B cell (primary cell): Measurements from ENCODE around the gene STXBP6. TPM values are rescaled to one million over a fixed set of nuclear protein-coding genes. Genes with fewer than 3 reads are reported as not detected.

Experiments used
- ATAC-seq: fragments of 200-7000 bp; cut with Tn5 transposase; one replicate; pipeline ENCODE4 v1.10.0; 2021; ENCODE audit warnings: low read depth, mild to moderate bottlenecking, moderate number of reproducible peaks, moderate library complexity
- CTCF ChIA-PET: fragments of 350-600 bp; sonication (Branson Sonifier 250); formaldehyde crosslinking; loops from one replicate; lab custom pipeline; 2021; ENCODE audit warnings: antibody characterized with exemption, inconsistent platforms; lab: Charles Lee
- POLR2A ChIA-PET: fragments of 350-600 bp; sonication (Branson Sonifier 250); formaldehyde crosslinking; loops from one replicate; lab custom pipeline; 2021; ENCODE audit warnings: antibody characterized with exemption; lab: Charles Lee
- DNase-seq: peaks from one replicate; pipeline ENCODE4 v3.0.0; 2013
- H2AFZ ChIP-seq: 2 replicates; pipeline ENCODE4 v1.6.1; 2012; ENCODE audit warnings: mild to moderate bottlenecking, low read depth, low read length; ENCODE audit not compliant: insufficient read depth, poor library complexity, severe bottlenecking
- H3K27ac ChIP-seq, 2 donors: 1 replicate in 1 of 2; 2 replicates in 1 of 2; pipeline ENCODE4 v1.5.1; 2012 to 2013; ENCODE audit warnings: low read length in 2 of 2, mild to moderate bottlenecking in 2 of 2, moderate library complexity in 1 of 2
- H3K27me3 ChIP-seq, 4 experiments: fragments of 200-600 bp in 1 of 4; sonication (generic) in 1 of 4; replicated peaks in 1 of 4; 1 replicate in 2 of 4; 2 replicates in 2 of 4; pipeline versions ENCODE4 v1.6.1 to v1.7.0; 2013 to 2016; ENCODE audit warnings: low read length in 3 of 4, mild to moderate bottlenecking in 2 of 4, mixed read lengths in 1 of 4, moderate library complexity in 1 of 4; ENCODE audit not compliant: insufficient read depth in 4 of 4, control insufficient read depth in 3 of 4; ENCODE audit errors: control extremely low read depth in 1 of 4
- H3K36me3 ChIP-seq, 2 experiments: replicated peaks in 1 of 2; 1 replicate in 1 of 2; 2 replicates in 1 of 2; pipeline versions ENCODE4 v1.6.1 to v1.7.1; 2013; ENCODE audit warnings: low read length in 1 of 2; ENCODE audit not compliant: insufficient read depth in 2 of 2, control insufficient read depth in 1 of 2; ENCODE audit errors: control extremely low read depth in 1 of 2, extremely low read depth in 1 of 2
- H3K4me1 ChIP-seq, 2 donors: fragments of 200-600 bp in 1 of 2; sonication (generic) in 1 of 2; 1 replicate in 1 of 2; 2 replicates in 1 of 2; pipeline versions ENCODE4 v1.5.1 to v1.6.1; 2013 to 2017; ENCODE audit warnings: low read length in 2 of 2; ENCODE audit not compliant: control insufficient read depth in 2 of 2, insufficient read depth in 2 of 2
- H3K4me2 ChIP-seq: replicated peaks from 2 replicates; pipeline ENCODE3; 2012; ENCODE audit warnings: mild to moderate bottlenecking, low read depth, low read length; ENCODE audit not compliant: poor library complexity, severe bottlenecking
- H3K4me3 ChIP-seq, 5 experiments: fragments of 200-600 bp in 1 of 5; sonication (generic) in 1 of 5; 1 replicate in 3 of 5; 2 replicates in 2 of 5; pipeline versions ENCODE4 v1.5.1 to v1.7.0; 2011 to 2016; ENCODE audit warnings: low read length in 4 of 5, mild to moderate bottlenecking in 4 of 5, low read depth in 2 of 5, control low read depth in 1 of 5, moderate library complexity in 1 of 5; ENCODE audit not compliant: insufficient read depth in 1 of 5; ENCODE audit errors: control extremely low read depth in 1 of 5, extremely low read depth in 1 of 5
- H3K79me2 ChIP-seq: fragments of 200-600 bp; sonication (generic); one replicate; pipeline ENCODE4 v1.6.0; 2016; ENCODE audit warnings: low read length; ENCODE audit not compliant: control insufficient read depth, insufficient read depth
- H3K9ac ChIP-seq: fragments of 200-600 bp; sonication (generic); 2 replicates; pipeline ENCODE4 v1.6.1; 2017; ENCODE audit warnings: mild to moderate bottlenecking, low read length, moderate library complexity
- H3K9me3 ChIP-seq, 3 donors: one replicate each; pipeline versions ENCODE4 v1.6.1 to v1.7.1; 2013; ENCODE audit warnings: low read length in 2 of 3; ENCODE audit not compliant: control insufficient read depth in 2 of 3, insufficient read depth in 1 of 3; ENCODE audit errors: control extremely low read depth in 1 of 3
- H4K20me1 ChIP-seq: 2 replicates; pipeline ENCODE4 v1.6.0; 2012; ENCODE audit warnings: mild to moderate bottlenecking, low read length; ENCODE audit not compliant: insufficient read depth, control insufficient read depth, poor library complexity, severe bottlenecking
- H3K27ac Mint-ChIP-seq: one replicate; pipeline ENCODE4 v1.8.0; 2021; ENCODE audit warnings: mixed read lengths
- H3K27me3 Mint-ChIP-seq: one replicate; pipeline ENCODE4 v1.8.0; 2021; ENCODE audit warnings: mixed read lengths
- H3K4me1 Mint-ChIP-seq: one replicate; pipeline ENCODE4 v1.8.0; 2021; ENCODE audit warnings: mixed read lengths
- H3K4me3 Mint-ChIP-seq: one replicate; pipeline ENCODE4 v1.8.0; 2021; ENCODE audit warnings: mixed read lengths
- H3K9me3 Mint-ChIP-seq: one replicate; pipeline ENCODE4 v1.8.0; 2022; ENCODE audit warnings: mixed read lengths; ENCODE audit not compliant: insufficient read depth
- EZH2 ChIP-seq: IDR thresholded peaks from 2 replicates; pipeline ENCODE4 v1.6.1; 2012; ENCODE audit warnings: borderline replicate concordance, low read depth, mild to moderate bottlenecking, moderate library complexity, low read length; ENCODE audit not compliant: insufficient read depth, poor library complexity, severe bottlenecking
- WGBS: methylation state at CpG from one replicate; pipeline ENCODE4 v1.1.5; 2013; ENCODE audit warnings: missing lambda C conversion rate; ENCODE audit not compliant: insufficient coverage; 5-methylcytosine and 5-hydroxymethylcytosine counted together
- intact Hi-C: fragments of 100-400 bp; cut with micrococcal nuclease; formaldehyde crosslinking; loops from one replicate; pipeline ENCODE4 v1.10.0; 2022
- polyA plus RNA-seq: library from polyadenylated mRNA; depleted of rRNA; stranded (reverse); fragments of >200 nt; gene quantifications from 2 replicates; pipeline ENCODE4 v1.2.3, GENCODE V29; 2012
- total RNA-seq, 2 donors: library from RNA; stranded (reverse); fragments of 120-200 nt in 1 of 2; gene quantifications; 1 replicate in 1 of 2; 2 replicates in 1 of 2; pipeline versions ENCODE4 v1.2.3 to v1.2.4, GENCODE V29; 2013 to 2022
- TF ChIP-seq, protein P1 (sequence below): fragments of 200-600 bp; IDR thresholded peaks from one replicate; pipeline ENCODE4 v1.8.0; 2022; ENCODE audit warnings: antibody characterized with exemption, mild to moderate bottlenecking

STXBP6 gene
- total and polyA plus RNA-seq, 2 donors (not counting 1 experiment from before 2014, with no cell fraction given), result 0.01 TPM; not detected in 1

DNA sequence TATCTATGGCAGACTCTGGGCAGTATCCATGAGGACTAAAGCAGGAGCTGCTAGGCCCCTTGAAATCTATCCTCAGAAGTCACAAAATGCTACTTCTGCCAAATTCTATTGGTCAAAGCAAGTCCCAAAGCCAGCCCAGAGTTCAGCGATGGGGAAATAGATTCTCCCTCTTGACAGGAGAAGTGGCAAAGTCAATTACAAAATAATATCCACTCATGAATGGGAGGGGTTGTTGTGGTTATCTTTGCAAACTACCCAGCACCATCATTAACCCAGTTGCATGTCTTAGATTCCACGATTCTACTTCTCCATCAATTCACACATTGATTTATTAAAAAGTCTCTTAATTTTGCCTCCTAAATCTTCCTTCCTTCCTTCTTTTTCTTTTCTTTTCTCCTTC, 30.7 kb upstream of the STXBP6 start:
- Histone ChIP-seq H3K9me3 (no peaks in the 10 kb centered on the region), H3K79me2 (no peaks in the 10 kb centered on the region), H3K4me2 (no peak overlapping the region), H2AFZ (no peak overlapping the region), H3K4me1 (no peaks in the 10 kb centered on the region), H3K27ac (no peak overlapping the region), H3K36me3 (no peaks in the 10 kb centered on the region), H3K27me3 (peaks cover 0 to 2% (median 0%) of the 10 kb centered on the region in 4 experiments), H3K9ac (no peak overlapping the region), H4K20me1 (no peaks in the 10 kb centered on the region), H3K4me3 (no peak overlapping the region)
- no peak overlapping the region for H3K4me3 Mint-ChIP-seq
- no CpG with 5 or more reads among the region's 2 CpGs for WGBS
- DNase-seq, result no peak
- CTCF ChIA-PET, result no interaction called here
- H3K9me3 Mint-ChIP-seq, result no peaks in the 10 kb centered on the region
- POLR2A ChIA-PET, result no interaction called here
- H3K4me1 Mint-ChIP-seq, result no peaks in the 10 kb centered on the region
- no peak overlapping the region for H3K27ac Mint-ChIP-seq
- peaks cover 21% of the 10 kb centered on the region for H3K27me3 Mint-ChIP-seq
- intact Hi-C loops, result no loop called here
- TF ChIP-seq, protein P1, sequence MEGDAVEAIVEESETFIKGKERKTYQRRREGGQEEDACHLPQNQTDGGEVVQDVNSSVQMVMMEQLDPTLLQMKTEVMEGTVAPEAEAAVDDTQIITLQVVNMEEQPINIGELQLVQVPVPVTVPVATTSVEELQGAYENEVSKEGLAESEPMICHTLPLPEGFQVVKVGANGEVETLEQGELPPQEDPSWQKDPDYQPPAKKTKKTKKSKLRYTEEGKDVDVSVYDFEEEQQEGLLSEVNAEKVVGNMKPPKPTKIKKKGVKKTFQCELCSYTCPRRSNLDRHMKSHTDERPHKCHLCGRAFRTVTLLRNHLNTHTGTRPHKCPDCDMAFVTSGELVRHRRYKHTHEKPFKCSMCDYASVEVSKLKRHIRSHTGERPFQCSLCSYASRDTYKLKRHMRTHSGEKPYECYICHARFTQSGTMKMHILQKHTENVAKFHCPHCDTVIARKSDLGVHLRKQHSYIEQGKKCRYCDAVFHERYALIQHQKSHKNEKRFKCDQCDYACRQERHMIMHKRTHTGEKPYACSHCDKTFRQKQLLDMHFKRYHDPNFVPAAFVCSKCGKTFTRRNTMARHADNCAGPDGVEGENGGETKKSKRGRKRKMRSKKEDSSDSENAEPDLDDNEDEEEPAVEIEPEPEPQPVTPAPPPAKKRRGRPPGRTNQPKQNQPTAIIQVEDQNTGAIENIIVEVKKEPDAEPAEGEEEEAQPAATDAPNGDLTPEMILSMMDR, result no peak
- TF ChIP-seq EZH2, result no peak
- ATAC-seq, result no peak

DNA sequence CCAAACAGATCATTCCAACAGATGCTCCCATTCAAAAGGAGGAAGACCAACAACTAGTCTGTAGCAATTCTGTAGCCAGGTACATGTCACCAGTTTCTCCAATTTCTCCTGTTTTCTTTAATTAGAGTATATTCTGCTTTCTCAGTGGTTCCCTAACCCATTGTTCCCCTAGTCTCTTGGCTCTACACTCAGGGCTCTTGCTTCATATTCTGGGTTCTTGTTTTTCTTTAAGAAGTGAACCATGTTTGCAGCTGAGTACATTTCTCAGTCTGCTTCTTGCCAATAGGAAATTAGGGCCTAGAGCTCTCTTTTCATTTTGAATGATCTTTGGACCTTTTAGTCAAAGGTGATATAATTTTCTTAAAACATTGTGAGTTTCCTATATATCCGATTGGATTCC, 29.4 kb upstream of the STXBP6 start:
- ChIA-PET CTCF (no interaction called here), POLR2A (no interaction called here)
- H3K9me3 Mint-ChIP-seq, result no peaks in the 10 kb centered on the region
- Histone ChIP-seq H3K4me1 (no peaks in the 10 kb centered on the region), H3K4me3 (no peak overlapping the region), H3K27me3 (peaks cover 0 to 2% (median 0%) of the 10 kb centered on the region in 4 experiments), H3K27ac (no peak overlapping the region), H3K79me2 (no peaks in the 10 kb centered on the region), H2AFZ (no peak overlapping the region), H3K9me3 (no peaks in the 10 kb centered on the region), H3K4me2 (no peak overlapping the region), H3K36me3 (no peaks in the 10 kb centered on the region), H3K9ac (no peak overlapping the region), H4K20me1 (no peaks in the 10 kb centered on the region)
- intact Hi-C loops, result no loop called here
- ATAC-seq (no peak), DNase-seq (no peak)
- H3K4me1 Mint-ChIP-seq, result no peaks in the 10 kb centered on the region
- no CpG with 5 or more reads among the region's 1 CpG for WGBS
- TF ChIP-seq, protein P1, result no peak
- TF ChIP-seq EZH2, result no peak
- H3K27ac Mint-ChIP-seq, result no peak overlapping the region
- no peak overlapping the region for H3K4me3 Mint-ChIP-seq
- H3K27me3 Mint-ChIP-seq, result peaks cover 18% of the 10 kb centered on the region
